ENCODE data around the gene NFATC2IP.
"Not testable (repeated sequence)": the region's sequence is repeated elsewhere in the genome, so short reads cannot be mapped to it uniquely, and the experiment has no call there.

Gene NFATC2IP

GRCh38 chr16:28926284-28926683 is 24.5 kb upstream of the NFATC2IP start:
- not testable (repeated sequence) for DNase-seq (ENCODE audit: low spot score)

- DNase-seq (ENCODE audit: low spot score): no peak
Measured at GRCh38 chr16:28927815-28928214, 22.9 kb upstream of the NFATC2IP start.

GRCh38 chr16:28930203-28930602 is 20.5 kb upstream of the NFATC2IP start:
- DNase-seq (ENCODE audit: low spot score): no peak

- no peak for DNase-seq (ENCODE audit: low spot score)
Measured at GRCh38 chr16:28930652-28931051, 20.1 kb upstream of the NFATC2IP start.

GRCh38 chr16:28931801-28932225 is 18.9 kb upstream of the NFATC2IP start, which contains the start of gene CD19:
TSS of gene CD19 (plus strand) at chr16:28931971. CDS start at chr16:28932001, 30 bp downstream.
- DNase-seq (ENCODE audit: low spot score): no peak

- DNase-seq (ENCODE audit: low spot score): no peak
Measured at GRCh38 chr16:28932339-28933141, 18.2 kb upstream of the NFATC2IP start.

GRCh38 chr16:28933171-28933570 is 17.6 kb upstream of the NFATC2IP start:
- no peak for DNase-seq (ENCODE audit: low spot score)

GRCh38 chr16:28935346-28935745 is 15.4 kb upstream of the NFATC2IP start:
- DNase-seq (ENCODE audit: low spot score): no peak

- DNase-seq (ENCODE audit: low spot score): peak; percentile 39
Measured at GRCh38 chr16:28935924-28936783, 14.6 kb upstream of the NFATC2IP start.

- DNase-seq (ENCODE audit: low spot score): no peak
Measured at GRCh38 chr16:28936784-28937155, 14.0 kb upstream of the NFATC2IP start.

GRCh38 chr16:28937222-28937876 is 13.4 kb upstream of the NFATC2IP start:
- no peak for DNase-seq (ENCODE audit: low spot score)

- no peak for DNase-seq (ENCODE audit: low spot score)
Measured at GRCh38 chr16:28938721-28939120, 12.0 kb upstream of the NFATC2IP start.

- DNase-seq (ENCODE audit: low spot score): not testable (repeated sequence)
Measured at GRCh38 chr16:28939825-28940224, 10.9 kb upstream of the NFATC2IP start.

- DNase-seq (ENCODE audit: low spot score): no peak
Measured at GRCh38 chr16:28943281-28943680, 7.5 kb upstream of the NFATC2IP start.

GRCh38 chr16:28946681-28947080 is 4.1 kb upstream of the NFATC2IP start:
- no peak for DNase-seq (ENCODE audit: low spot score)

- peak; percentile 11 for DNase-seq (ENCODE audit: low spot score)
Measured at GRCh38 chr16:28951410-28951943, 740 bp downstream of the NFATC2IP start.

GRCh38 chr16:28958216-28958615 is 7.5 kb downstream of the NFATC2IP start:
- no peak for DNase-seq (ENCODE audit: low spot score)

GRCh38 chr16:28958836-28959235 is 8.1 kb downstream of the NFATC2IP start:
- DNase-seq (ENCODE audit: low spot score): no peak

- DNase-seq (ENCODE audit: low spot score): no peak
Measured at GRCh38 chr16:28964072-28964471, 13.3 kb downstream of the NFATC2IP start.

- DNase-seq (ENCODE audit: low spot score): no peak
Measured at GRCh38 chr16:28964496-28964895, 13.8 kb downstream of the NFATC2IP start.

GRCh38 chr16:28967156-28967555 is 16.4 kb downstream of the NFATC2IP start:
- no peak for DNase-seq (ENCODE audit: low spot score)

- DNase-seq (ENCODE audit: low spot score): not testable (repeated sequence)
Measured at GRCh38 chr16:28969696-28970095, 19.0 kb downstream of the NFATC2IP start.

All from LoVo (cell line).